ENCODE data around the gene KCNQ1OT1.
A peak's percentile ranks its signal among the peaks of the same experiment; 100 is the strongest.

Gene KCNQ1OT1

DNA sequence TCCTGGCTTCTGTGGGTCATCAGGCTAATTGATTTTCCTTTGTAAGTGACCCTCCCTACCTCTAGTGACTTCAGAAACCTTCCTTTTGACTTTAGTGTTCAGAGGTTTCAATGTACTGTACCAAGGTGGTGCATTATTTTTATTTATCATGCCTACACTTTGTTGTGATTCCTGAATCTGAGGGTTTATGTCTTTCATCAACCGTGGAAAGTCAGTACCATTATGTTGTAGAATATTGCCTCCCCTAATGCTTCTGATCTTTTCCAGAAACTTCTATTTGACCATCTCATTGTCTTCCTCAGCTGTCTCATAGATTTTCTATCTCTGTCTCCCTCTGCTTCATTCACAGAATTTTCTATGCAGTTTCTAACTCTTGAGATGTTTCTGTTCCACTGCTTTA lies 105.5 kb downstream of the KCNQ1OT1 start:
- DNase-seq (ENCODE audit: low spot score) = no peak

GRCh38 chr11:2593393-2593950 lies 106.3 kb downstream of the KCNQ1OT1 start:
- DNase-seq (ENCODE audit: low spot score) = no peak

GRCh38 chr11:2592559-2593392 lies 107.0 kb downstream of the KCNQ1OT1 start:
- DNase-seq (ENCODE audit: low spot score) = peak; percentile 8

DNA sequence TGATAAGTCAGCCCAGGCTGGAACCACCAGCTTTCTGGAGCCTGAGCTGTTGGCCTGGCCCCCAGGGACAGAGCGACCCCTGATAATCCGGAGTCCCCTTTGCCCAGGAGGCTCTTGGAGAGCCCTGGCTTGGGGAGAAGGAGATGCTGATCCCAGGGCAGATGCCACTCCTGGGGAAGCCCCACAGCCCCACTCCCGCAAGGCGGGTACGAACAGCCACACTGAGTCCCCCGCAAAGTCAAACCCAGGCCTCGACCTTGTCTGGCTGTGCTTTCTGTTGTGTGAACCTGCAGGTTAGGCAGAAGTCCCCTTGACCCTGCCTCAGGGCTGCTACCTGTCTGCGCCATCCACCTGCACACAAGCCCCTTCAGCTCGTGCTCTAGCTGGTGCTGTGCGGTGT lies 108.0 kb downstream of the KCNQ1OT1 start:
- DNase-seq (ENCODE audit: low spot score) = peak; percentile 9

DNA sequence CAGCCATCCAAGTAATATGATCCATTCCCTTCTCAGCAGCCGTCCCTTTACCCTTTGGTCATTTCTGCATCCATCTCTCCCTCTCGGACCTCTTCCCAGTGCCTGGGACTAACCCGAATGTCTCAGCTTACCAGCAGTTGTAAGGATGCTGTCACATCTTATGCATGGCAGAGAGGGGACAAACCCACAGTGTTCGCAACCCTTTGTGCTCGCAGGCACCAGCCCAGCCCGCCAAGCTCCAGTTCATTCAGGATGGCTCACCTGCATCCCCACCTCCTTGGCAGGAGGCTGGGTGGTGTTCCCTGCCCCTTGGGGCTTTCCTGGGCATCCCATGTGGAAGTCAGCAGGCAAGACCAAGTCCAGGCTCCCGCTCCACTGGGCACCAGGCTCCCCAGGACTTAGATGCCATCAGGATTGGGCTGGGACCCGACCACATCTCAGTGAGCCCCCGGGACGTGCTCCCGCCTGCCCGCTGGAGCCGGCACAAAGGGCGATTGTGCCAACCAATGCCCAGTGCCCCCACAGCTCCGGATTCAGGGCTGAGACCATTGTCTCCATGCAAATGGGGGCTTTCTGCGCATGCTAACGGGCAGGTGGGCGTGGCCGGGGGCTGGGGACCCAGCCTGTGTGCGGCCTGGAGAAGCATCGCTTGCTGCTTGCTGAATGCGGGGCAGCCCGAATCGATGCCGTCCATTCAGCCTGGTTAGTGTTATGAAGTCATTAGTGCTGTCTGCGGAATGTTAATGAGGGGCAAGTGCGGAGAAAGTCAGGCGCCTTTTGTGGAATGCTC lies 108.6 kb downstream of the KCNQ1OT1 start:
- DNase-seq (ENCODE audit: low spot score) = peak; percentile 33

GRCh38 chr11:2590131-2590964 lies 109.4 kb downstream of the KCNQ1OT1 start:
- peak; percentile 7 for DNase-seq (ENCODE audit: low spot score)

GRCh38 chr11:2589538-2589934 lies 110.3 kb downstream of the KCNQ1OT1 start:
- peak; percentile 7 for DNase-seq (ENCODE audit: low spot score)

DNA sequence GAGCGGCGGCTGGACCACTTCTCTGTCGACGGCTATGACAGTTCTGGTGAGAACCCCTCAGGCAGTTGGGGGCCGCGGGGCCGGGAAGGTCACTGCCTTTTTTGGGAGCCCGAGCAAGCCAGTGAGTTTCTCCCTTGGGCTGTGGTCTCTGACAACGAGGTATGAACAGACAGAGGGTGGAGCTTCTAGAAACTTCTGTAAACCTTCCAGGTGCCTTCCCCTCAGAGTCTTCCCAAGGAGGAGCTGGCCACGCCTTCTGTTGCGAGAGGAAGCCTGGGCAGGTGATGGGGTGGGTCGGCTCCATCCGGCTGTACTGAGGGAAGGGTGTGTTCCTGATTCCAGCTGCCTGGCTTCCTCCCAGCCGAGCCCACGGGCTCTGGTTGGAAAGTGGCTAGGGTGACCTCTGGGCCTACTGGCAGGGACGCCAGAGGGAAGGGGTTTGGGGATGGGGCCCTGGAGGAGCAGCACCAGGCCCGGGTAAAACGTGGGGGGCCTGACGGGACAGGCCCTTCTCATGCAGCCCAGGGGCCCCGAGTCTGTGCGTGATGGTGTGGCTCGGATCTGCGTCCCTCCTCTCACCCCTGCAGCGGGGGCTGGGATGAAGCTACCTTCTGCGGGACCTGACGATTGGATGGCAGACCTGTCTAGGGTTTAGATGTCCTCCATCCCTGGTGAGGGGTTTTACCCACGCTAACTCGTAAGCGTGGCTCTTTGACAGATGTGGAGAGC lies 110.8 kb downstream of the KCNQ1OT1 start:
- DNase-seq (ENCODE audit: low spot score) = peak; percentile 7

GRCh38 chr11:2587976-2588748 lies 111.6 kb downstream of the KCNQ1OT1 start:
- DNase-seq (ENCODE audit: low spot score) = peak; percentile 12

GRCh38 chr11:2587132-2587930 lies 112.5 kb downstream of the KCNQ1OT1 start:
- DNase-seq (ENCODE audit: low spot score) = peak; percentile 3

GRCh38 chr11:2586793-2587131 lies 113.0 kb downstream of the KCNQ1OT1 start:
- no peak for DNase-seq (ENCODE audit: low spot score)

GRCh38 chr11:2586087-2586792 lies 113.6 kb downstream of the KCNQ1OT1 start:
- DNase-seq (ENCODE audit: low spot score) = peak; percentile 14

GRCh38 chr11:2585566-2586086 lies 114.2 kb downstream of the KCNQ1OT1 start:
- no peak for DNase-seq (ENCODE audit: low spot score)

- DNase-seq (ENCODE audit: low spot score) = peak; percentile 2
Measured at GRCh38 chr11:2584812-2585565, 114.8 kb downstream of the KCNQ1OT1 start.

- no peak for DNase-seq (ENCODE audit: low spot score)
Measured at GRCh38 chr11:2584434-2584811, 115.4 kb downstream of the KCNQ1OT1 start.

DNA sequence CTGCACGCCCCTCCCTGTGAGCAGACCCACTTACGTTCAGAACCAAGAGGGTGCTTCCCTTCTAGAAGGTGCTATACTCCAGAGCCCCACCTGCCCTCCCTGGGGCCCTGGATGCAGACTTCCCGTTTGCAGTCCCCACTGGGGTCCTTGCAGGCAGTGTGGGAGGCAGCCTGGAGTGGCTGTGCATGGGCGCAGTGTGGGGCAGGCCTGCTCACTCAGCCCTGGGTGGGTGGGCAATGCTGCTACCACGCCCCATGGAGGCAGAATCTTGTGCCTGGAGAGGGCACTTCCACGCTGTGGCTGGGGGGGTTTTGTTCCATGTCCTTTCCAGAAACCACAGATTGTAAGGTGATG lies 116.2 kb downstream of the KCNQ1OT1 start:
- no peak for DNase-seq (ENCODE audit: low spot score)

- peak; percentile 7 for DNase-seq (ENCODE audit: low spot score)
Measured at GRCh38 chr11:2582946-2583604, 116.7 kb downstream of the KCNQ1OT1 start.

All from iPS-NIHi11 (cell line).